Mesenteric fat pad (tissue), 1 donor: ENCODE measurements around the gene MTHFSD. TPM values are rescaled to one million over a fixed set of nuclear protein-coding genes. Genes with fewer than 3 reads are reported as not detected.

Experiments used
- DNase-seq: peaks from one replicate; pipeline ENCODE4 v3.0.0-alpha.2; 2020; ENCODE audit warnings: low spot score
- total RNA-seq: library from RNA; stranded (reverse); fragmentation: NEBNext Ultra II Directional; extraction: Animal tissue kit (Norgen Biotek cat#: 25700); gene quantifications from one replicate; pipeline ENCODE4 v1.2.1, GENCODE V29; 2021
- donor health status: DM: yes; HTN: yes; CAD: no.

The MTHFSD gene
- total RNA-seq, 1 donor from 2014 or later = 10.2 TPM

DNA sequence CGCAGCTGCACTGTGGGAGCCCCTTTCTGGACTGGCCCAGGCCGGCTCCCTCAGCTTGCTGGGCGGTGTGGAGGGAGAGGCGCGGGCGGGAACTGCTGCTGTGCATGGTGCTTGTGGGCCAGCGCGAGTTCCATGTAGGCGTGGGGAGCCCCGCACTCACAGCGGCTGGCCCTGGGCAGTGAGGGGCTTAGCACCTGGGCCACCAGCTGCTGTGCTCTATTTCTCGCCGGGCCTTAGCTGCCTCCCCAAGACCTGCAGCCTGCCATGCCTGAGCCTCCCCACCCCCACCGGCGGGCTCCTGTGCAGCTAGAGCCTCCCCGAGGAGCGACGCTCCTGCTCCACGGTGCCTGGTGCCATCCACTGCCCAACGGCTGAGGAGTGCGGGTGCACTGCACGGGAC is 1.7 kb downstream of the MTHFSD start:
- DNase-seq = no peak

DNA sequence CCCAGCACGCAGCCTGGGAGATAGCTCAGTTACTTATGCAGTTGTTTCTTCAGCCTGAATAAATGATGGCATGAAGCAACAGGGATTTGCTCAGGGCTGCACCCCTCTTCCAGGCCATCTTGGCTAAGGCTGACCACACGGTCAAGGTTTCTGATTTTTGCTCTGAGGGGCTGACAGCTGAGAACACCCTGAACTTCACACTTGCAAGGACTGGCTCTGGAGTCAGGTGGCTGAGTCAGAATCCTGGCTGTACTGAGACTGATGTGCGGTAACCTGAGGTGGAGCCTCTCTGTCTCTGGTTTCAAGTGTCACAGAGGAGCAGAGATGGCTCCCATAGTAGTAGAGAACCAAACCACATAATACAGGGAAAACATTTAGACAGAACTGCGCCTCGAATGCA is 4.8 kb downstream of the MTHFSD start:
- no peak for DNase-seq

DNA sequence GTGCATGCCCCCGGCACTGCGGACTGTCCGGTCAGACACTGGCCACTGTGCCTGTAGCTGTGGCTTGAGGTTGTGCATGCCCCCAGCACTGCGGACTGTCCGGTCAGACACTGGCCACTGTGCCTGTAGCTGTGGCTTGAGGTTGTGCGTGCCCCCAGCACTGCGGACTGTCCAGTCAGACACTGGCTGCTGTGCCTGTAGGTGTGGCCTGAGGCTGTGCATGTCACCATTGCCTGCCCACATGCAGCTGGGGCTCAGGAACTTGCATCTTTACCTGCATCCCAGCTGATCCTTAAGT is 5.2 kb downstream of the MTHFSD start:
- DNase-seq = no peak

DNA sequence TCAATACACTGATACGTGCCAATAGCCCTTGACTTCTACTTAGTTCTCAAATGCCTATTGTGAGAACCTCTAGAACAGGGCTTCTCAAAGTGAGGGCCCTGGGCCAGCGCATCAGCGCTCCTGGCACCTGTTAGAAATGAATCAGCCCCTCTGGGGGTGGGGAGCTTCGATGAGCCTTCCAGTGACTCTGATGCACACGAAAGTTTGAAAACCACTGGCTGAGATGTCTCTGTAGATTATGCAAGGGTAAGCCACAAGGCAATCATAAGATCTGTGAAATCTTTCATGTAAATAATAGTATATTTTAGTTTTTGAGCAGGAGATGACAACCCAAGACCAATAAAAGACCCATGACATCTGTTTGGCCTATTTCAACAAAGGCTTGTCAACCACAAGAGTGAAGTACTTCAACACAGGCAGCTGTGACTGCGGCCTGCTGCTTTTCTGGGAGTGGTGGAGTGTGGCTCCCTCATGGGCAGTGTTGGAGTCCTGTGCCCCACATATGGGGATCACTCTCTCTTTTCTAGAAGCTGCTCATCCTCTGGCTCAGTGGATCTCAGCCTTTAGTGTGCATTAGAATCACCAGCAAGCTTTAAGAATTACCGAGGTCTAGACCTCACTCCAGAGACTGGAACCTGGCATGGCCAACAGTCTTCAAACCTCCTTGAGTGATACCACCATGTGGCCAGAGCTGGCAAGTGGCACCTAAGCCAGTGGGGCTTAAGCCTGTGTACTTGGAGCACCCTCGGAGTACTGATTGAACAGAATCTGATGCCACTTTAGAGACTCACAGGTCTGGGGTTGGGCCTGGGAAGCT is 5.8 kb downstream of the MTHFSD start:
- no peak for DNase-seq

DNA sequence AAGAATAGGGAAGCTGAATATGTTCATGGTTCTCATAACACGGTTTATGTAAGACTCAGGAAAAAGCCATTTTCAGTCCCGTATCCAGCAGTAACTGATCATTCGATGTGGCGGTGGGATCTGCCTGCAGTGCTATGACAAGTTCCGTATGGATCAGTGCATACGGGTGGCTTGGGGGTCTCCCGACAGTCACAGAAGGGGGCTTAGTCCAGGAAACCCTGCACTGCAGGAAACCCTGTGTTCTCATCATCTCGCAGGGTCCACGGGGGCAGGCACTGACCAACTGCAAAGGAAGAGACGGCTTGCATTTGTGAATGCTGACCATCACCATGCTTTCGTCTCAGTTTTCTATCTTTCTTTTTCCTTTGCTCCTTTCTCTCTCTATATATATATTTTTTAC is 7.7 kb downstream of the MTHFSD start:
- DNase-seq = no peak

DNA sequence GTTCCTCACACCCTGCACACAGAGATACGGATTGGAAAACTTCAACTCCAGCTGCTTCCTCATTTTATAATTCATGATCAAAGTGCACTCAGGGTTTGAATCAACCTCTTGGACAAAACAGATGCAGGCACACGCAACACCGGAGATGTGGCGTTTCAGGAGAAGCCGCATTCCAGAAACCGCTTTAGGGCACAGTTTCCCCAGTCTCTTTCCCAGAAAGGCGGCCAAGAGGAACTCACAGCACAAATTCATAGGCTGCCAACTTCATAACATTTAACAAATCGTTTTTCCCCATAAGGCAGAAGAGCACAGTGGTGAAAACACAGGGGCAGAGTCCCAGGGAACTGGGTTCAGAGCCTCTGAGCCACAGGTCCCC is 8.4 kb downstream of the MTHFSD start:
- no peak for DNase-seq

DNA sequence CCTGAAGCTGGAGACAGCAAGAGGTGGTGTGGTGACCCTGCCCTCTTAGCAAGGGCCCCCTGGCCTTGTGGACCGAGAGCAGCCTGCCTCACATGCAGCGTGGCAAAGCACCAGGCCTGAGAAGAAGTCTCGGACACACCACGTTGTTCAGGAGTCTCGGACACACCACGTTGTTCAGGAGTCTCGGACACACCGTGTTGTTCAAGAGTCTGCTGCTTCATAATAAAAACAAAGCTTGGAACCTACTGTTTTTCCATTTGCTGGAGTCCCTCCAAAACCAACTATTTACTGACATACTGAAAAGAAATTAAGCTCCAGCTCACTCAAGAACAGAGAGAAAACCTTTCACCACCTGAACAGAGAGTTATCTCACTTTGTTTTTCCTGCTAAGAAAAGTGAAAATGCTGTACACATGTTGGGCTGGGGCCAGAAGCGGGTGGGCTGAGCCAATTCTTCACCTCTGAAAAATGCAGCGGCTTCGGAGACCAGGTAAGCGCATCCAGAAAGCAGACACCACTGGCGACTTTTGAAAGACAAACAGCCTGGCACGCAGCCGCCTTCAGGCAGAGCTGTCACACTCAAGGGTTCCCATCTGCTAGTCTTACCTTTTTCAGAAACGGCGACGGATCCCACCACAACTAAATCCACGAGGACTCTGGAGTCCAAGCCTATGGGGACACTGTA is 8.9 kb downstream of the MTHFSD start:
- no peak for DNase-seq

DNA sequence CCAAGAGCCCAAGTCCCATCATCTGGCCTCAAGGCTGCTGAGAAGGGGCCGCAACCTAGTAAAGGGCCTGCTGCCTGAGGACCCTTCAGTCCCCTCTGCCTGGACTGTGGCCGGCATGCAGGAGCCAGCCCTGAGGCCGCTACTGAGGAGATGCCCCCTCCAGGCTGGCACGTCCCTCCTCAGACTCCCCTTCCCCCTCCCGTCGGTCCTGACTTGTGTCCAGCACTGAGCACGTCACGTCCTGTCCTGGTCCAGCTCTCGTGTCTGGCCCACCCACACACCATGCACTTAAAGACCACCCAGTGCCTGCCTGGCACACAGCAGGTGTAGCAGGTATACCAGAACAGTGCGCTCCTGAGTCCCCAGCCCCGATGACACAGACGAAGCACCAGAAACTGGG is 9.6 kb downstream of the MTHFSD start:
- no peak for DNase-seq

DNA sequence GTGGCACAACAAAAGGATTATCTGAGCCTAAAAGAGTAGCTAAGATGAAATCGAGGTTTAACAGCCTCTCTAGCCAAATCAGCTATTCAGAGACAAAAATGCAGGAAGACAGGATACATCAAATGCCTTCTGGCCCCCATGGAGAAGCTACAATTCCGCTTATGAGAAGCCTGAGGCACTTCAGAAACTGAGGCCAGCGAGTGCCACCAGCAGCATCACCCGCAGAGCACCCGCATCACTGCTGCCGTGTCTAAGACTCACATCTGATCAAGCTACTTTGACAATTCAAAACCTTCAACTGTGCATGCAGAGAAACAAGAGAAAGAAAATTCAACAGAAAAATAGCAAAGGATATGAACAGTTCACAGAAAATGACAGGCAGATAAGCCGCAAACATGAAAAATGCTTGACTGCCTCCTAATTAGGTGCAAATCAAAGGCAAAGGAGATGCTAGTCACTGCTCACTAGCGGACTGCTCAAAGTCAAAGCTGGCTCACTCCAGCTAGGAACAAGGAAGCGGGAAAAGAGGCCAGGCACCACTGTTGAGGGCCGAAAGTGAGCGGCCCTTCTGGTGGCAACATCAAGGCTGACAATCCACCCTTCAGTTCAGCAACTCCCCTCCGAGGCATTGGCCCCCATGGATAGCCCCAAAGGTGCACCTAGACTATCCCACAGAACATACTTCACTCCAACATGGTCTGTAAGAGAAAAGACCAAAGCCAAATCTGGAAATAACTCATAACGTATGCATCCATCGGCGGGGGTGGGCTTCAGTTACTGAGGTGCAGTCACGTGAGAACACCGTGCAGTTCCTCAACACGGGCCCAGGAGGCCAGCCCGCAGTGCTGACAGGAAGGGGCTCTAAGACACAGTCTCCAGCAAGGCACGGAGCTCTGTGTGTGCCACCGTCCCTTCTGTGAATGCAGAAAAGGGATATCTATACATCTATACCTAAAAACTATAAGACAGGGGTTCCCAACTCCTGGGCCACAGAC is 12.0 kb downstream of the MTHFSD start:
- DNase-seq = no peak

DNA sequence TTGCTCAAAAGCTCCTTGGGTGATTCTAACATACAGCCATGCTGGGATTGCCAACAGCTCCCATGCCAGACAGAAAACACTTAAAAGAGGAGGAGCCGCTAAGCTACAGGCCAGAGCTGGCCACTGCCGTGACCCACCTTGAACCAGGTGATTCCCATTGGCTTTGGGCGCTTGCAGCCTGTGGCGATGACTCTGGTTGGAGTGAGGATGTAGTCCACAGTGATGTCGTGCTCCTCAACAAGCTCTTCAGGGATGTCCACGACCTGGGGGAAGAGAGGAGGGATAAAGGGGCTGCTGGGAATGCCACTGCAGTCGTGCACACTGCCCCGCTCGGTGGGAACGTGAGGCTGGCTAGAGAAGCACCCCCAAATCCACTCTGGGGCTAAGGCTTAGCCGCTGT is 13.5 kb downstream of the MTHFSD start:
- no peak for DNase-seq

DNA sequence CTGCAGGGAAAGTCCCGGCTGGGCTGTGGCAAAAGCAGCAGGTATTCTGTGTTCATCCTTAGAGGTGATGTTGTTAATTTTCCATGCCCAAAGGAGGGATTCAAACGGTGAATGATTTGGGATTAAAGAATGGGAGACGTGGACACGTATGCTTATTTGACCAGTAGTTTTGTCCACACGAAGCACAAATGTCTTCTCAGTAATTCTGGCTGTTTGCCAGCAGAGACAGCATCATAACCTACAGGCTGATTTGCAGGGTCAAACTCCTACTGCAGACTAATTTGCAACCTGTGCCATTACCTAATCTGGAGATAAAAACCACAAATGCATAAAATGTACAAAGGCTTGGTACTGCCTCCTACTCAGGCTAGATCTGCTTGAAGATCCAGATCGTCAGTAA is 14.1 kb downstream of the MTHFSD start:
- DNase-seq = no peak

DNA sequence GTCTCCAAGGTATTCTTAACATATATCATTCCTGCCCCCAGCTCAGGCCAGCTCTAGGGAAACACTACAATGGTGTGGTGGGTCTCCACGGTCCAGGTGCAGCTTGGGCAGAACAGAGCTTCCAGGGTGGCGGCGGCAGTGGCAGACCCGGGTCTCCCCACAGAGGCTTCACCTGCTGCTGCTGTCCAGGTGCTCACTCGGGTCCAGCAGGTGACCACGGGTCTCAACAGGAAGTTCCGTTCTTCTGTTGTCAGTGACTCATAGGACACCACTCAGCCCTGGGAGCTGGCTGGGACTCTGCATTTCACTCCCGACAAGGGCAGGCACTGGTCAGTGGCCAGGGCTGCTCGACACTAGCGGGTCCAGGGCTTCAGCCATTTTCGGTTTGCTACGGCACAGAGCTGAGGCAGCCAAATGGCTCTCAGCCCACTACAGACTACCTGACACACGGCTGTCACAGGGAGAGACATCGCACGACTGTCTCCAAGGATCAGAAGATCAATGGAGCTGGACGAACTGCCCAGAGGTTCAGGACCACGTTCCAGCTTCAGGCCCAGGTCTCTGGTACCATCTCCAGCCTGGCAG is 16.7 kb downstream of the MTHFSD start:
- no peak for DNase-seq

DNA sequence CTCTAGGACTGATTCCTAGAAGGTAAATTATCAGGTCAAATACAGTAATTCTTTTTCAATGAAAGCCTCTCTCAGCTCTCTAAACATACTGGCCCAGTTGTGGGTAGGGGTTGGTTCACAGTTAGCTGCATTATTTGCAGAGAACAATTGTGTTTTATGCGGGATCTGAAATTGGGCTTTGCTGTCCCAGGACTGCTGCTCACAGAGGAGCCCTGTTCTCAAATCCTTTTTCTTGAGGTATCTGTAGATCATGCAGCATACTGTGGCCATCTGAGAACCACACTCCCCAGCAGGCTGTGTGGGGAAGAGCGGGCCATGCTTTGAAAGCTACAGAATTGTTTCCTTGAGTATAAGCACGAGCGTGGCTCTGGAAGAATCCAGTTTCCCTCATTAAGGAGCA is 17.5 kb downstream of the MTHFSD start:
- no peak for DNase-seq

DNA sequence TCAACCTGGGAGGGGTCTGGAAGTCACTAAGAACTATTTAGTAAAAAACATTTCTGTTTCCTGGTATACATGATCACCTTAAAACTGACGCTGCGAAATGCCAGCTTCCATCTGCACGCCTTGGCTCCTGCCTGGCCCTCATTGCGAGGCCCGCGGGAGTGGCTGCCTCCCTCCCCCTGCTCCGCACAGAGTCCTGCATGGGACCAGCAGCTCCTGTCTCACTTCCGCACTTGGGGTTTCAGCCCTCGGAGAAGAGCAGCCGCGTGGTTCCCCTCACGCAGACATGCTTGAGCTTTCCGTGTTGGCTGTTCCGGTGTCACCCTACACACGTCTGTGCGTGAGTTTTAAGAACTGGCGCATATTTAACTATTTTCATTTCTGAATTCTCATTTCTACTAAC is 18.4 kb downstream of the MTHFSD start:
- DNase-seq = no peak

DNA sequence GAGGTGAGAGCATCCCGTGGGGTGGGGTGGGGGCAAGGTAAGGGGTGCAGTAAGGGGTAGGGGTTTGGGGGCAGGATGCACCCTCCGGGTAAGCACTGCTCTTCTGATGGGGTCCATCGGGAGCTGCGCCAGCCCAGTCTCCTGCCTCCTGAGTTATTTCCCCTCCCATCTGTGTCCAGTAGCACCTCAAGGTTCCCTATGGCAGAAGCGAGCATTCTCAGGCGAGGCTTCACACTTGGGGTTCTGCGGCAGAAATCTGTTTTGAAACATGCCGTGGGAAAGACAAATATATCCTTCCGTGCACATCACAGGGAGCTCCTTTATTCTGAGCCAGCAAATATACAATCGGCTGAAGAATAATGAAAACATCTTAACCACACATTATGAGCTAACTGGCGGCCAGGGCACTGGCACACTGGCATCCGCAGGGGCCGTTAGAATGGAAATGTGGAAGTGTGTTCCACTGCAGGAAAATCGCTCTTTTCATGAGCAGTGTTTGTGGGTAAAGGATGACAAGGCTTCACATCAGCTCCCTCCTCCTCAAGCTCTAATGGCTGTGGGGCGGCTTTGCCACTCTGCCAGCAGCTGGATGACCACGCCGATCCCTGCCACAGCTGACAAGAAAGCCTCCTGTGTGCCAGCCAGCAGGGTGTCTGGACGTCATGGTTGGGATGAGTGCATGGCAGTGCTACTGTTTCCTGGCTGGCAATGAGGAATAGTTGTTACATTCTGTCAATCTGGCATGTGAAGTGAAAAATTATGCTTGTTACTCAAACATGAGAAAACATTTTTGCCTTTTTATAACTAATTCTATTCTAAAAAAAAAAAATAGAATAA is 20.0 kb downstream of the MTHFSD start:
- DNase-seq = no peak

DNA sequence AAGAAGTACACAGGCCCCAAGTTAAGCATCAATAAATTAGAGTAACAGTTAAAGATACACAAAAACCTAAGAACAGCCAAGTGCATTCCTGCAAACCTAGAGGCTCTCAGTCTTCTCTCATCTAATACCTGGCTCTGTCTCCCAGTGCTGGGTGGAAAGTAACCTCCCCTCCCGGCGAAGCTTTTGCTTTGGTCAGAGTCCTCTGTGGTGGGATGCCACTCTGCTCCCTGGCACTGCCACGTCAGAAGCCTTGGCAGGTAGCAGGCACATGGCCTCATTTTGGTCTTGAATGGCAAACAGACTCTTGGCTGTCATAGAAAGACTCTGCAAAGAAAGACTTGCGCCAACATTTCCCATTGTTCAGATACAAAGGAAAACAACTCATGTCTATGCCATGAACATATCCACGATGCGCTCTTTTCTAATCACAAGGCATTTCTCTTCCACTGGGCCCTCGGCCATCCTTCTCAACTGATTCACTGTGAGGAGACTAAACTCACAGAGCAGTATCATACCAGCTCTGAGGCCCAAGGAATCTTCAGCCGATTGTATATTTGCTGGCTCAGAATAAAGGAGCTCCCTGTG is 21.2 kb downstream of the MTHFSD start:
- DNase-seq = no peak

DNA sequence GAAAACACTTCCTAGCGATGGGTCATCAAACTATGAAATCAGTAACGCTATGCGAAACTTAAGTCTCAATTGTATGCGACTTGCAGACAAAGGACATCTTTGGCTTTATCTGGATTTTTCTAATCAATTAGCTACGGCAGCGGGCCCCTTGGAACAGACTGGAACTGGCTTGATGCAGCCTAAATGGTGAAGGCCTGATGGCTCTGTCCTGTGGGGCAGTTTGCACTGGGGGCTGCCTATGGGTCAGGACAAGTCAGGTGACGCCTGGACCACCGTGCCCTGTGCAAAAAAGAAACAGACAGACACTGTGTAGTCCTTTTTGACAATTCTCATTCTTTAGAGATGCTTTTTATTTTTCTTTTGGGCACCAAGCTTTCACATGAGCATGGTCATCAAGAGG is 22.0 kb downstream of the MTHFSD start:
- DNase-seq = no peak

DNA sequence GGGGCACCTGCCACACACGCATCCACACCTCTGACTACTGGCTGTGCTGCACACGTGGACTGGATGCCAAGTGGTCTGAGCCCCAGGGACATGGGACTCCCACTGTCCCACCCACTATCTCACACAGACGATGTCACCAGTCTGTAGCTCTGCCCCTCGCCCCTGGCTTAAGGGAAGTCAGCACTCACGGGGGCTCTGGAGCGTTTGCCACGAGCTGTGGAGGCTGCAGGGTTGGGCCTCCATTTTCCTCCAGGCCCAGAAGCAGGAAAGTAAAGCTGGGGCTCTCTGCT is 22.6 kb downstream of the MTHFSD start:
- DNase-seq = no peak

DNA sequence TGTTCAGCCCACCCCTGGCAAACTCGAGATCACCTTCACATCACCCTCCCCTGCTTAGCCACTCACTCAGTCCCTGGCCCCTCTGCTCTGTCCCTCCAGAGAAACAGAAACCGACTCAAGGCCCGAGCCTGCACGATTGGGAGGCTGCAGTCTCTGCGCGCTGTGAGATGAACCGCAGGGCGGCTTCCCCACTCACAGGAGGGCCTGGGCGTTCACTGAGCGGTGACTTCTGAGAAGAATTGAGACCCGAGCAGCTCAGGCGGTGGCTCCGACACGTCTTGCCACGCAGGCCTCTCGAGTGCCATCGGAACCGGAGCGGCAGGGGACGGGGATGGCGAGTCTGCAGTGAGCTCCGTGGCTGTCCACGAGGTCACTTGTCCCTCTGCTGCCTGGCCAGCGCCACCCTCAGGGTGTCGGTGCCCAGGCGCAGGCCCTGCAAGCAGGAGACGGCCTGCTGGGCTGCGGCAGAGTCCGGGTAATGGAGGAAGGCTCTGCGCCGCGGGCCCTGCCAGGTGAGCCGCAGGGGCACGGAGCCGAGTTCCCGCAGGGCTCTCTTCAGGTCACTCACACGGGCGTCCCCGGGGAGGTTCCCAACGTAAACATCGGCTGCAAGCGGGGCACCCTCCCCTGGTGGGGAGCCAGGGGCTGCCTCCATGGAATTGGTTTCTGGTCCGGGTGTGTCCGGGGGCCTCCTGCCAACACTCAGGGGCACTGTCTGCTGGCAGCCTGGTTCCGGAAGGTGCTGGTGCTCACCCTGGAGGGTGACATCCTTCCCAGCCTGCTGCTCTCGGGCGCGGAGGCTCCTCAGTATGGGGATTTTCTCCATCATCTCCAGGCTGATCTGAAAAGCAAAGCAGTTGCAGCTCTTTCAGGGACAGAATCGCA is 23.2 kb downstream of the MTHFSD start:
- DNase-seq = no peak

DNA sequence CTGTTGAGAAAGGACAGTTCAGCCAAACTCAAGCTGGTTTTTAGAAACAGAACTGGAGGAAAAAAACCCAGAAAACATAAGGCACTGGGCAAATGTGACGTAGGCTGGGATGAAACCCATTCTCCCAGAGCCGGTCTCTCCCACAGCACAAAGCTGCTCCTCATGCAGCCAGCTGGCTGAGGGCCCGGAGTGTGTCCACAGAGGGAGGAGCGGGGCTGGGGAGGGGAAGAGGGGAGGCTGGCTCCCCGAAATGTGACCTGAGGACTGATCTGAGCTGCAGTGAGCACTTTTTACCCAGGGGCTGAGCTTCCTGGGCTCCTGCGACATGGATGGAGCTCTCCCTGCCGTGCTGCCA is 23.9 kb downstream of the MTHFSD start:
- no peak for DNase-seq
